DND-41 (cell line): ENCODE measurements around the gene FAM168B.

Source experiments
- ATAC-seq: fragments of 200-7000 bp; cut with Tn5 transposase; 3 replicates; pipeline ENCODE4 v1.9.1; 2021; ENCODE audit warnings: low read depth; ENCODE audit not compliant: insufficient read depth
- DNase-seq: peaks from one replicate; pipeline ENCODE4 v3.0.0-alpha.2; 2020
- H2AFZ ChIP-seq: 2 replicates; pipeline ENCODE4 v1.6.0; 2012; ENCODE audit warnings: low read depth, low read length
- H3K27ac ChIP-seq: 2 replicates; pipeline ENCODE4 v1.5.1; 2012; ENCODE audit warnings: low read length, inconsistent platforms
- H3K27me3 ChIP-seq: fragments of 200-600 bp; sonication (generic); 2 replicates; pipeline ENCODE4 v1.6.0; 2012; ENCODE audit warnings: low read length, mild to moderate bottlenecking, inconsistent platforms; ENCODE audit not compliant: insufficient read depth, poor library complexity
- H3K36me3 ChIP-seq: 2 replicates; pipeline ENCODE4 v1.5.1; 2012; ENCODE audit warnings: low read length, inconsistent platforms; ENCODE audit not compliant: insufficient read depth
- H3K4me1 ChIP-seq: 2 replicates; pipeline ENCODE4 v1.5.1; 2012; ENCODE audit warnings: mild to moderate bottlenecking, low read length; ENCODE audit not compliant: insufficient read depth
- H3K4me2 ChIP-seq: 2 replicates; pipeline ENCODE4 v1.6.0; 2012; ENCODE audit warnings: mild to moderate bottlenecking, moderate library complexity, low read length, inconsistent platforms; ENCODE audit not compliant: insufficient read depth
- H3K4me3 ChIP-seq, 2 experiments: fragments of 200-600 bp in 1 of 2; shearing (Covaris generic) in 1 of 2; 2 replicates each; pipeline ENCODE4 v1.5.1; 2012 to 2016; ENCODE audit warnings: inconsistent platforms in 2 of 2, low read length in 2 of 2, mild to moderate bottlenecking in 2 of 2, low read depth in 1 of 2, moderate library complexity in 1 of 2
- H3K79me2 ChIP-seq: 2 replicates; pipeline ENCODE4 v1.6.0; 2012; ENCODE audit warnings: low read length, inconsistent platforms; ENCODE audit not compliant: insufficient read depth
- H3K9ac ChIP-seq: 2 replicates; pipeline ENCODE4 v1.6.0; 2012; ENCODE audit warnings: low read depth, mild to moderate bottlenecking, inconsistent platforms, low read length, moderate library complexity
- H3K9me3 ChIP-seq: 2 replicates; pipeline ENCODE4 v1.5.1; 2012; ENCODE audit warnings: low read length, moderate library complexity, mild to moderate bottlenecking, inconsistent platforms; ENCODE audit not compliant: insufficient read depth, severe bottlenecking
- H4K20me1 ChIP-seq: 2 replicates; pipeline ENCODE4 v1.6.0; 2012; ENCODE audit warnings: low read length; ENCODE audit not compliant: insufficient read depth
- EZH2 ChIP-seq: IDR thresholded peaks from 3 replicates; pipeline ENCODE4 v1.6.1; 2012; ENCODE audit warnings: borderline replicate concordance, low read depth, mild to moderate bottlenecking, moderate library complexity, low read length, inconsistent platforms; ENCODE audit not compliant: severe bottlenecking
- TF ChIP-seq, protein P1 (sequence below): IDR thresholded peaks from 2 replicates; pipeline ENCODE4 v1.5.1; 2012; ENCODE audit warnings: borderline replicate concordance, low read length, moderate library complexity, mild to moderate bottlenecking; ENCODE audit not compliant: poor library complexity, severe bottlenecking; ENCODE audit errors: extremely low read depth

The FAM168B gene

DNA sequence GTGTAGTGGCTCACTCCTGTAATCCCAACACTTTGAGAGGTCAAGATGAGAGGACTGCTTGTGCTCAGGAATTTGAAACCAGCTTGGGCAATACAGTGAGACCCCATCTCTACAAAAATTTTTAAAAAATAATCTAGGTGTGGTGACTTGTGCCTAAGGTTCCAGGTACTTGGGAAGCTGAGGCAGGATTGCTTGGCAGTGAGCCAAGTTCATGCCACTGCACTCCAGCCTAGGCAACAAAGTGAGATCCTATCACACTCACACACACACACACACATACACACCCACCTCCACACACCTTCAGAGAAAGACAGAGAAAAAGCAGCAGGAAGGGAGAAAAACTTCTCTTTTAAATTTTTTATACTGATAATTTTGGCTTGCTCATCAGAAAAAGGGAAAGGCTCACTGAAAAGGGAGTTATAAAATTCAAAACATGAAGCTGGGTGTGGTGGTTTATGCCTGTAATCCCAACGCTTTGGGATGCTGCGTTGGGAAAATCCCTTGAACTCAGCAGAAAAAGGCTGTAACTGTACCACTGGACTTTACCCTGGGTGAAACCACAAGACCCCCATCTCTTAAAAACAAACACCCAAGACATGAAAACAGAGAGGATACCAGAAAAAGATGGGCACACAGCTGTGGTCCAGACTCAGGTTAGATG, 25.7 kb downstream of the FAM168B start:
- Histone ChIP-seq H3K4me2 (no peak overlapping the region), H3K27ac (no peak overlapping the region), H3K36me3 (peaks cover 82% of the 10 kb centered on the region), H3K9me3 (no peaks in the 10 kb centered on the region), H3K79me2 (peaks cover 94% of the 10 kb centered on the region), H3K4me1 (no peaks in the 10 kb centered on the region), H4K20me1 (peaks cover 63% of the 10 kb centered on the region), H3K4me3 (no peak overlapping the region), H2AFZ (no peak overlapping the region), H3K27me3 (no peaks in the 10 kb centered on the region), H3K9ac (no peak overlapping the region)
- DNase-seq (no peak), ATAC-seq (no peak)
- no peak for TF ChIP-seq EZH2
- TF ChIP-seq, protein P1, sequence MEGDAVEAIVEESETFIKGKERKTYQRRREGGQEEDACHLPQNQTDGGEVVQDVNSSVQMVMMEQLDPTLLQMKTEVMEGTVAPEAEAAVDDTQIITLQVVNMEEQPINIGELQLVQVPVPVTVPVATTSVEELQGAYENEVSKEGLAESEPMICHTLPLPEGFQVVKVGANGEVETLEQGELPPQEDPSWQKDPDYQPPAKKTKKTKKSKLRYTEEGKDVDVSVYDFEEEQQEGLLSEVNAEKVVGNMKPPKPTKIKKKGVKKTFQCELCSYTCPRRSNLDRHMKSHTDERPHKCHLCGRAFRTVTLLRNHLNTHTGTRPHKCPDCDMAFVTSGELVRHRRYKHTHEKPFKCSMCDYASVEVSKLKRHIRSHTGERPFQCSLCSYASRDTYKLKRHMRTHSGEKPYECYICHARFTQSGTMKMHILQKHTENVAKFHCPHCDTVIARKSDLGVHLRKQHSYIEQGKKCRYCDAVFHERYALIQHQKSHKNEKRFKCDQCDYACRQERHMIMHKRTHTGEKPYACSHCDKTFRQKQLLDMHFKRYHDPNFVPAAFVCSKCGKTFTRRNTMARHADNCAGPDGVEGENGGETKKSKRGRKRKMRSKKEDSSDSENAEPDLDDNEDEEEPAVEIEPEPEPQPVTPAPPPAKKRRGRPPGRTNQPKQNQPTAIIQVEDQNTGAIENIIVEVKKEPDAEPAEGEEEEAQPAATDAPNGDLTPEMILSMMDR: no peak

DNA sequence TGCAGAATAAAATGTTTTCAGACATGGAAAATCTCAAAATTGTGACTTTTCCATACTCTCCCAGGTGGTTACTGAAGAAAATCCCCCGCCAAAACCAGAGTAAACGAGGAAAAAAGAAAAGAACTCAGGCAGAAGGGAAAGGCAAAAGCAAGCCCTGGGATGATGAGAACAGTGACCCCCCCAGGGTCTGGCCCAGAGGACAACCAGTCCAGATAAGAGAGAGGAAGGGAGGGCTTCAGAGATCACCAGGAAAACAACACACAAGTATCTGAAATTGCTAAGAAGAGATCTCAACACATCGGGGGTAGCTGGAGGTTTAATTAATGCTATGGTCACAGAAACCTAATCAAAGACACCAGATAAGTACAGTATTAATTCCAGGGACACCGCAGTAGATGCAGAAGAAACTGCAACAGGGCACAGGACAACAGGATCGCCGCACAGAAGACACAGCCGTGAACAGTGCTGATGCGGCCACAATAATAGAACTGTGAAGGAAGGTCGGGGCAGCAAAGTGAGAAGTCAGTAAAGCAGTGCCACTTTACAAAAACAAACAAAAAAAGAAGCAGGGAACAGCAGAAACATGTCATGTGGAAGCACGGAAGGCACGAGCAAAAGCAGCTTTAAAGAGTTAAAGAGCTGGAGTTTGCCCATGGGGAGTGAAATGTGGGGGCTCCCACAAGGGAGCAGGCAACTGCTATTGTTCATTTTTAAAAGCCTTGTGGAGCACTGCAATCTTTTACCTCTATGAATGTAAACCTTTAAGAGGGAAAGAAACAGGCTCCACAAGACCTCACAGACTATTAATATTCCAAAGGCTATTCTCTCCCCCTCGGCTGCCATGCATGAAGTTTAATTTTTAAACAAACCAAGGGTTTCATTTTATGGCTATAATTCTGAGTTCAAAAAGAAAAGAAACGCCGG, 28.4 kb downstream of the FAM168B start:
- no peak overlapping the region for H3K27ac ChIP-seq
- H3K9me3 ChIP-seq: no peaks in the 10 kb centered on the region
- H3K4me2 ChIP-seq: no peak overlapping the region
- no peak overlapping the region for H3K4me3 ChIP-seq
- no peaks in the 10 kb centered on the region for H3K27me3 ChIP-seq
- peaks cover 64% of the 10 kb centered on the region for H4K20me1 ChIP-seq
- DNase-seq (no peak), ATAC-seq (no peak)
- H3K79me2 ChIP-seq: peaks cover 94% of the 10 kb centered on the region
- no peak overlapping the region for H3K9ac ChIP-seq
- peaks cover 82% of the 10 kb centered on the region for H3K36me3 ChIP-seq
- no peak overlapping the region for H2AFZ ChIP-seq
- H3K4me1 ChIP-seq: no peaks in the 10 kb centered on the region
- no peak for TF ChIP-seq EZH2
- TF ChIP-seq, protein P1: no peak

DNA sequence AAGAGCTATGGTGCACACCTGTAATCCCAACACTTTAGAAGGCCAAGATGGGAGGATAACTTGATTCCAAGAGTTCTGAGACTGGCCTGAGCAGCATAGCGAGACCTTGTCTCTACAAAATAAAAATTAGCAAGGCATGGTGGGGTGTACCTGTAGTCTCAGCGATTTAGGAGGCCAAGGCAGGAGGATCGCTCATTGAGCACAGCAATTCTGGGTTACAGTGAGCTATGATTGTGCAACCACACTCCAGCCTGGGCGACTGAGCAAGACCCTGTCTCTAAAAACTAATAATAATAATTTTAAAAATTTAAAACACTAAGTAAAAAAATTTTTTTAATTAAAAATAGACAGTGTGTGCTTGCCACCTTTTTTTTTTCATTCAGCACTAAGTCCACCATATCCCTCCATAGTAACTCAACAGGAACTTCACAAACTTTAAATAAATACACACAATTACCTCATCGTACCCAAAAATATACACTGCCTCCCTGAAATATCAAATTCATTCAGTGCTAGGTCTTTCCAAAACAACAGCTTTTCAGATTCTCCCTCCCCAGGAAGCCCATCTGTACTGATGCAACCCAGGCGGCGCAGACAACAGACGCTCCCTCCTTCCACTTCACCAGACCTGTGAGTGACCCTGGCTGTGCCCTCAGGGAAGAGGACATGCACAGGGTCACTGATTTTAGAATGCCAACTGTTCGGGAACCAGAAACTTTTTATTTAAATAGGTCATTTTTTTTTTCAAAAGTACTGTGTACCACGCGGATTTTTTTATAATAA, 29.6 kb downstream of the FAM168B start:
- H3K27me3 ChIP-seq: no peaks in the 10 kb centered on the region
- no peak for DNase-seq
- no peak for TF ChIP-seq EZH2
- no peak overlapping the region for H3K9ac ChIP-seq
- no peak overlapping the region for H3K4me3 ChIP-seq
- peaks cover 94% of the 10 kb centered on the region for H3K79me2 ChIP-seq
- no peaks in the 10 kb centered on the region for H3K9me3 ChIP-seq
- H3K4me1 ChIP-seq: no peaks in the 10 kb centered on the region
- no peak for ATAC-seq
- no peak overlapping the region for H3K4me2 ChIP-seq
- peaks cover 63% of the 10 kb centered on the region for H4K20me1 ChIP-seq
- peaks cover 85% of the 10 kb centered on the region for H3K36me3 ChIP-seq
- H2AFZ ChIP-seq: no peak overlapping the region
- no peak overlapping the region for H3K27ac ChIP-seq
